K562 (cell line): ENCODE results near the gene EXOSC9. TPM values are rescaled to one million over a fixed set of nuclear protein-coding genes. Genes with fewer than 3 reads are reported as not detected.

Experiments
- HLTF ChIP-seq: fragments of 450-650 bp; IDR thresholded peaks from 2 replicates; pipeline ENCODE4 v1.6.1; 2016
- HMG20B ChIP-seq: fragments of 250-450 bp; sonication (Bioruptor Pico); IDR thresholded peaks from 2 replicates; pipeline ENCODE4 v1.5.0; 2021; ENCODE audit warnings: mild to moderate bottlenecking
- ILF3 ChIP-seq: fragments of 450-650 bp; IDR thresholded peaks from 2 replicates; pipeline ENCODE4 v1.6.1; 2018; ENCODE audit warnings: antibody characterized with exemption, mild to moderate bottlenecking, moderate library complexity, borderline replicate concordance
- ILK ChIP-seq: fragments of 450-650 bp; IDR thresholded peaks from 2 replicates; pipeline ENCODE4 v1.6.1; 2016; ENCODE audit warnings: missing genetic modification characterization, low read depth, mild to moderate bottlenecking, missing compliant biosample characterization, moderate library complexity, borderline replicate concordance
- L3MBTL2 ChIP-seq: fragments of 450-650 bp; IDR thresholded peaks from 2 replicates; pipeline ENCODE4 v1.6.1; 2016; ENCODE audit warnings: mild to moderate bottlenecking, moderate library complexity
- MCM3 ChIP-seq: fragments of 450-650 bp; IDR thresholded peaks from 2 replicates; pipeline ENCODE4 v1.6.1; 2016
- MEF2D ChIP-seq: conservative IDR thresholded peaks from 2 replicates; pipeline ENCODE4 v1.6.1; 2016; ENCODE audit warnings: low read depth, missing genetic modification characterization, missing compliant biosample characterization
- MEIS2 ChIP-seq: fragments of 450-650 bp; IDR thresholded peaks from 2 replicates; pipeline ENCODE4 v1.6.1; 2014; ENCODE audit warnings: mild to moderate bottlenecking; ENCODE audit not compliant: partially characterized antibody
- NCOA2 ChIP-seq, 2 experiments: fragments of 450-650 bp; IDR thresholded peaks; 2 replicates each; pipeline ENCODE4 v1.6.1; 2018; ENCODE audit warnings: mild to moderate bottlenecking in 2 of 2, moderate library complexity in 1 of 2; ENCODE audit not compliant: partially characterized antibody in 2 of 2
- NUFIP1 ChIP-seq: fragments of 450-650 bp; IDR thresholded peaks from 2 replicates; pipeline ENCODE4 v1.6.1; 2018; ENCODE audit not compliant: partially characterized antibody
- PHF21A ChIP-seq: fragments of 450-650 bp; IDR thresholded peaks from 2 replicates; pipeline ENCODE4 v1.6.1; 2017; ENCODE audit warnings: low read depth, borderline replicate concordance
- PML ChIP-seq: IDR thresholded peaks from 2 replicates; pipeline ENCODE4 v1.6.1; 2012; ENCODE audit warnings: low read length, inconsistent platforms
- PTTG1 ChIP-seq: fragments of 450-650 bp; IDR thresholded peaks from 2 replicates; pipeline ENCODE4 v1.6.1; 2016; ENCODE audit warnings: low read depth, mild to moderate bottlenecking, missing genetic modification characterization, missing compliant biosample characterization
- PURB ChIP-seq: sonication (generic); formaldehyde crosslinking; IDR thresholded peaks from 2 replicates; pipeline ENCODE4 v1.9.0; 2021; ENCODE audit warnings: low read depth, mild to moderate bottlenecking, missing genetic modification reagents
- SAFB ChIP-seq: fragments of 200-400 bp; formaldehyde crosslinking; IDR thresholded peaks from 2 replicates; pipeline ENCODE4 v1.6.1; 2017; ENCODE audit warnings: low read depth, low read length, borderline replicate concordance
- SIRT6 ChIP-seq: IDR thresholded peaks from one replicate; pipeline ENCODE4 v1.6.1; 2012; ENCODE audit warnings: low read depth, mild to moderate bottlenecking, control low read depth, inconsistent platforms, low read length, moderate library complexity
- SUPT5H ChIP-seq: fragments of 450-650 bp; IDR thresholded peaks from 2 replicates; pipeline ENCODE4 v1.6.1; 2016
- TAF15 ChIP-seq: fragments of 200-400 bp; formaldehyde crosslinking; IDR thresholded peaks from 2 replicates; pipeline ENCODE4 v1.6.1; 2017; ENCODE audit warnings: mild to moderate bottlenecking, low read depth, low read length, moderate library complexity
- TCF7L2 ChIP-seq: fragments of 150-350 bp; IDR thresholded peaks from 2 replicates; pipeline ENCODE4 v1.6.1; 2016; ENCODE audit warnings: low read depth, mild to moderate bottlenecking, low read length, moderate library complexity
- ZNF134 ChIP-seq: fragments of 250-450 bp; sonication (Bioruptor Pico); conservative IDR thresholded peaks from 2 replicates; pipeline ENCODE4 v1.4.0; 2020
- ZNF140 ChIP-seq: fragments of 250-450 bp; sonication (Bioruptor Pico); IDR thresholded peaks from 2 replicates; pipeline ENCODE4 v1.8.0; 2021; ENCODE audit warnings: moderate library complexity, mild to moderate bottlenecking, inconsistent platforms
- ZNF589 ChIP-seq: fragments of 200-800 bp; sonication (Bioruptor generic); IDR thresholded peaks from 2 replicates; pipeline ENCODE4 v1.6.1; 2016; ENCODE audit warnings: low read depth, missing genetic modification characterization, missing compliant biosample characterization
- ZNF79 ChIP-seq: fragments of 250-450 bp; sonication (Bioruptor Pico); IDR thresholded peaks from 2 replicates; pipeline ENCODE4 v1.4.0; 2020; ENCODE audit warnings: low read depth, mild to moderate bottlenecking, moderate library complexity
- polyA plus RNA-seq, 8 experiments: library from polyadenylated mRNA; depleted of rRNA in 4 of 8; stranded (reverse) in 5 of 8; unstranded in 3 of 8; fragments of >200 nt; fragmentation: Nextera tagmentation in 2 of 8; fragmentation: Illumina TruSeq in 1 of 8; extraction: Ambion mirVana in 2 of 8; extraction: Trizol in 1 of 8; gene quantifications; 2 replicates each; pipeline versions ENCODE4 v1.2.1 to v1.2.3, GENCODE V29; 2011 to 2014; ENCODE audit warnings: inconsistent platforms in 1 of 8, missing spikeins in 1 of 8
- total RNA-seq, 7 experiments: library from RNA; depleted of rRNA in 6 of 7; stranded (reverse); fragments of >200 nt in 6 of 7; fragmentation: Illumina TruSeq in 2 of 7; extraction: Trizol in 2 of 7; gene quantifications; 2 replicates each; pipeline versions ENCODE4 v1.2.1 to v1.2.3, GENCODE V29; 2011 to 2021; ENCODE audit warnings: low replicate concordance in 1 of 7
- TF ChIP-seq, protein P1 (sequence below), 2 experiments: IDR thresholded peaks in 1 of 2; conservative IDR thresholded peaks in 1 of 2; 2 replicates each; pipeline ENCODE4 v1.6.1; 2016; ENCODE audit warnings: low read depth in 2 of 2, mild to moderate bottlenecking in 1 of 2, missing compliant biosample characterization in 1 of 2, missing genetic modification characterization in 1 of 2, moderate library complexity in 1 of 2
- TF ChIP-seq, protein P2 (sequence below): fragments of 250-450 bp; sonication (Bioruptor Pico); IDR thresholded peaks from 2 replicates; pipeline ENCODE4 v1.4.0; 2020
- TF ChIP-seq, protein P3 (sequence below): fragments of 450-650 bp; IDR thresholded peaks from 2 replicates; pipeline ENCODE4 v1.6.1; 2017; ENCODE audit warnings: mild to moderate bottlenecking, moderate library complexity

EXOSC9 gene
- total and polyA plus RNA-seq, 9 of the 15 experiments (the other 6 are each of a cell fraction or from before 2014, with no cell fraction given), result 64.7 to 166 (median 115) TPM

DNA sequence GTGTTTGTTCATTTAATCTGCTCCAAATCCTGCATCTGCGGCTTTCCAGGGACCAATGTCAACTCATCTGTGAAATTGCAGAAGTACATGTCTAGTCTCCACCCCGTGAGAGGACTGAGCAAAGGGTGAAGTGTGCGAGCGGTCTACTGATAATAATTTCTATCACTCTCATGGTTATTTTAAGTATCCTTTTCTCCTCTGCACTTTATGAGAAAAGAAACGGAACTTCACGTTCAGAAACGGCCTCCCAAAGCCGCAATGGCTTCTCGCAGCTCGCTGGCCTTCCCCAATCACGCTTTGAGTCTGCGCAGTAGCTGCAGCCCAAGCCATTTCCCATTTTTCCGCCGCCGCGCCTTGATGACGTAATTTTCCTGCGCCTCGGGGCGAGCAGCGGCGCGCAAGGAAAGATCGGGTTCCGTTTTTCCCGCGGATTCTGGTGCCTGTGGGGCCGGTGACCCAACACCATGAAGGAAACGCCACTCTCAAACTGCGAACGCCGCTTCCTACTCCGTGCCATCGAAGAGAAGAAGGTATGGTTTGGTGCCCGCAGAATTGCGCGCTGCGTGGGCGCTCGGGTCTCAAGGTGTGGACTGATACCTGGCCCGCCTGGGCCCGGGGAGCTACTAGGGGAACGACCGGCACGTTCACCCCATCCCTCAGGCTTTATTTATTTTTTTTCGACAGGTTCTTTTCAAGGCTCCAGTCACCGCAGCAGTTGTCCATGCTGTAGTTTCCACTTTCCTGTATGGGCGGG, at the start of gene EXOSC9 (continued):
- TF ChIP-seq, protein P1, sequence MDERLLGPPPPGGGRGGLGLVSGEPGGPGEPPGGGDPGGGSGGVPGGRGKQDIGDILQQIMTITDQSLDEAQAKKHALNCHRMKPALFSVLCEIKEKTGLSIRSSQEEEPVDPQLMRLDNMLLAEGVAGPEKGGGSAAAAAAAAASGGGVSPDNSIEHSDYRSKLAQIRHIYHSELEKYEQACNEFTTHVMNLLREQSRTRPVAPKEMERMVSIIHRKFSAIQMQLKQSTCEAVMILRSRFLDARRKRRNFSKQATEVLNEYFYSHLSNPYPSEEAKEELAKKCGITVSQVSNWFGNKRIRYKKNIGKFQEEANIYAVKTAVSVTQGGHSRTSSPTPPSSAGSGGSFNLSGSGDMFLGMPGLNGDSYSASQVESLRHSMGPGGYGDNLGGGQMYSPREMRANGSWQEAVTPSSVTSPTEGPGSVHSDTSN (CRISPR knock-in tag; IDR thresholded peaks at IDR 0.05; ENCODE audit: low read depth), result no peak
- TF ChIP-seq, protein P1 (tag; conservative IDR thresholded peaks at IDR 0.05; ENCODE audit: low read depth), result no peak
- TF ChIP-seq NUFIP1 (no peak), ZNF140 (CRISPR knock-in tag) (no peak), HLTF (0 out of 2 replicates have a peak, but pooled peaks have one; percentile 8), ILK (no peak), MEF2D (0 out of 2 replicates have a peak, but pooled peaks have one; percentile 30), MCM3 (no peak), ILF3 (no peak), ZNF134 (no peak), TCF7L2 (no peak), SUPT5H (peak; percentile 96), SIRT6 (no peak), HMG20B (no peak), PURB (CRISPR knock-in tag) (no peak), MEIS2 (peak; percentile 39), L3MBTL2 (peak; percentile 43), PHF21A (no peak), ZNF589 (CRISPR knock-in tag) (no peak), PML (peak; percentile 81; the same call in 1 of the 2 replicates), TAF15 (no peak), ZNF79 (no peak), SAFB (no peak), PTTG1 (tag) (no peak), NCOA2 (IDR thresholded peaks at IDR 0.05; ENCODE audit: partially characterized antibody in 2 of 2) (peak in 1 of 2 experiments; percentile 40)
- TF ChIP-seq, protein P2, sequence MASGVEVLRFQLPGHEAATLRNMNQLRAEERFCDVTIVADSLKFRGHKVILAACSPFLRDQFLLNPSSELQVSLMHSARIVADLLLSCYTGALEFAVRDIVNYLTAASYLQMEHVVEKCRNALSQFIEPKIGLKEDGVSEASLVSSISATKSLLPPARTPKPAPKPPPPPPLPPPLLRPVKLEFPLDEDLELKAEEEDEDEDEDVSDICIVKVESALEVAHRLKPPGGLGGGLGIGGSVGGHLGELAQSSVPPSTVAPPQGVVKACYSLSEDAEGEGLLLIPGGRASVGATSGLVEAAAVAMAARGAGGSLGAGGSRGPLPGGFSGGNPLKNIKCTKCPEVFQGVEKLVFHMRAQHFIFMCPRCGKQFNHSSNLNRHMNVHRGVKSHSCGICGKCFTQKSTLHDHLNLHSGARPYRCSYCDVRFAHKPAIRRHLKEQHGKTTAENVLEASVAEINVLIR (CRISPR knock-in tag), result peak; percentile 95
- TF ChIP-seq, protein P3, sequence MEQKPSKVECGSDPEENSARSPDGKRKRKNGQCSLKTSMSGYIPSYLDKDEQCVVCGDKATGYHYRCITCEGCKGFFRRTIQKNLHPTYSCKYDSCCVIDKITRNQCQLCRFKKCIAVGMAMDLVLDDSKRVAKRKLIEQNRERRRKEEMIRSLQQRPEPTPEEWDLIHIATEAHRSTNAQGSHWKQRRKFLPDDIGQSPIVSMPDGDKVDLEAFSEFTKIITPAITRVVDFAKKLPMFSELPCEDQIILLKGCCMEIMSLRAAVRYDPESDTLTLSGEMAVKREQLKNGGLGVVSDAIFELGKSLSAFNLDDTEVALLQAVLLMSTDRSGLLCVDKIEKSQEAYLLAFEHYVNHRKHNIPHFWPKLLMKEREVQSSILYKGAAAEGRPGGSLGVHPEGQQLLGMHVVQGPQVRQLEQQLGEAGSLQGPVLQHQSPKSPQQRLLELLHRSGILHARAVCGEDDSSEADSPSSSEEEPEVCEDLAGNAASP, result no peak
